ENCODE data around the gene RPS21.
A peak's percentile ranks its signal among the peaks of the same experiment; 100 is the strongest.

RPS21 gene

DNA sequence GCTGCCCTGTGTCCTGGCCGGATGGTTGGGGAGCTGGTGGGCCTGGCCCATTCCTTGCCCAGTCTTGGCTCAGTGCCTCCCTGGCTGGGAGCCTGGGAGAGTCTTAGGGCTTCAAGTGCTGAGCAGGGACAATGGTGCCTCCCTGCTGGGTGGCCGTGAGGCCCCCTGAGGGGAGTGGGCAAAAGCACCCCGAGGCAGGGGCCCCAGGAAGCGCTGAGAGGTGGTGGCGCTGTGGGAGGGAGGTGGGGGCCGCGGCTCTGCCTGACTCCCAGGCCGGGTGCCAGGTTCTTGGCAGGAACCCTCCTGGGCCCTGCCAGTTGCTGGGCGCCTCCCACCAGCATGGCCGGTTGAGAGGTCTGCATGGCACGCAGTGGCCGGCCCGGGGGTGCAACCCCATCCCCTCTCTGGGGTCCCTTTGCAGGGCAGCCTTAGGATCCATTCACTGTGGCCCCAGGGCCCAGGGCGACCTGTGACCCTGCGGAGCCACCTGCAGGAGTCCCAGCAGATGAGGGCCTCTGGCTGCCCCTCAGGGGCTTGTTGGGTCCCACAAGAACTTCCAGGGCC lies 9.2 kb upstream of the RPS21 start:
- no peaks in the 10 kb centered on the region for H3K27me3 Mint-ChIP-seq
- H3K36me3 Mint-ChIP-seq = peaks cover 7% of the 10 kb centered on the region
- peaks cover 6% of the 10 kb centered on the region for H3K4me1 Mint-ChIP-seq (ENCODE audit: low read depth)
- H3K9me3 Mint-ChIP-seq (ENCODE audit: low read depth) = peaks cover 4% of the 10 kb centered on the region
- no peak overlapping the region for H3K27ac Mint-ChIP-seq
- H3K4me3 Mint-ChIP-seq = no peak overlapping the region

DNA sequence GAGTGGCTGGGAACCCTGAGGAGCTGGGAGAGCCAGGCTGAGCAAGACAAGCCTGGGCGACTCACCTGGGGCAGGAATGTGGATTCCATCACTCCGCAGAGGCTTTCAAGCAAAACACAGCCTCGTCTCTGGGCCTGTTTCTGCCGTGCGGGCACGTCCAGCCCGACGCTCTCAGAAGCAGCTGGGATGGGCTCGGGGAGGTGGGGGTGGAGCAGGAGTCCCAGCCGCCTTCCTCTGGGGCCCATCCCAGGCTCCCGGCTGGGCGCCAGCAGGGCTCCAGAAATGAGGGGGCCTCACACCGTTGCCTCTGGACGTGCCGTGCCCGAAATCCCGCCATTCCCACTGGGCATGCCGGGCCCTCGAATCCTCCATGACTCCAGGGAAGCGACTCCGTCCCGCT lies 8.7 kb upstream of the RPS21 start:
- H3K4me1 Mint-ChIP-seq (ENCODE audit: low read depth) = peaks cover 8% of the 10 kb centered on the region
- H3K4me3 Mint-ChIP-seq = no peak overlapping the region
- peaks cover 7% of the 10 kb centered on the region for H3K36me3 Mint-ChIP-seq
- H3K27me3 Mint-ChIP-seq = no peaks in the 10 kb centered on the region
- H3K9me3 Mint-ChIP-seq (ENCODE audit: low read depth) = peaks cover 4% of the 10 kb centered on the region
- no peak overlapping the region for H3K27ac Mint-ChIP-seq

DNA sequence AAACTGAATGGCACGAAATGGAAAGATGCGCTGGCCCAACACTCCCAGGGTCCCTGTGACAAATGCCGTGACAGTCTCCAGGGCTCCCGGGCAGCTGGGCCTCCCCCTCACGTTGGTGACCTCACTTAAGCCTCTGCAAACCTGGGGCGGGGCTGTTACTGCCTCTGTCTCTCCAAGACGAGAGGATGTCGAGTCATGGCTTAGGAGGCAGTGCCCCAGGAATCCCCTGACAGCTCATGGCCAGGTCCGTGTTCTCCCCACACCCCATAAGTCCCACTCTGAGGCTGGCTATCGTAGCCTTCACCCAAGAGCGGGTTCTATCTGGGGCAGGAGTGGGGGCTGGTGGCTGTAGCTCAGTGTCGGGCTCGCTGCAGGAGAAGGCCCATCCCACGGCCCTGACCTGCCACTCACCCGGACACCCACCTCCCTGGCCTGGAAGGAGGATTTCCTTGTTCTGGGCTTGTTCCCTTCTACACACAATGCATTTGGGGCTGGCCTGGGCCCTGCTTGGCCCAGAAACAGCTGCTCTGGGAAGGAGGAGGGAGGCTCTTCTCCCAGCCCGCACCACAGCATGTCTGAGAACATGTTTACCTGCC lies 5.6 kb upstream of the RPS21 start:
- peak overlapping the region; percentile 54 for H3K27ac Mint-ChIP-seq
- peaks cover 7% of the 10 kb centered on the region for H3K36me3 Mint-ChIP-seq
- H3K4me1 Mint-ChIP-seq (ENCODE audit: low read depth) = peaks cover 23% of the 10 kb centered on the region
- no peak overlapping the region for H3K4me3 Mint-ChIP-seq
- H3K27me3 Mint-ChIP-seq = no peaks in the 10 kb centered on the region
- H3K9me3 Mint-ChIP-seq (ENCODE audit: low read depth) = peaks cover 4% of the 10 kb centered on the region

GRCh38 chr20:62381842-62382241 lies 5.1 kb upstream of the RPS21 start:
- Mint-ChIP-seq H3K4me3 (no peak overlapping the region), H3K9me3 (ENCODE audit: low read depth) (peaks cover 4% of the 10 kb centered on the region)

DNA sequence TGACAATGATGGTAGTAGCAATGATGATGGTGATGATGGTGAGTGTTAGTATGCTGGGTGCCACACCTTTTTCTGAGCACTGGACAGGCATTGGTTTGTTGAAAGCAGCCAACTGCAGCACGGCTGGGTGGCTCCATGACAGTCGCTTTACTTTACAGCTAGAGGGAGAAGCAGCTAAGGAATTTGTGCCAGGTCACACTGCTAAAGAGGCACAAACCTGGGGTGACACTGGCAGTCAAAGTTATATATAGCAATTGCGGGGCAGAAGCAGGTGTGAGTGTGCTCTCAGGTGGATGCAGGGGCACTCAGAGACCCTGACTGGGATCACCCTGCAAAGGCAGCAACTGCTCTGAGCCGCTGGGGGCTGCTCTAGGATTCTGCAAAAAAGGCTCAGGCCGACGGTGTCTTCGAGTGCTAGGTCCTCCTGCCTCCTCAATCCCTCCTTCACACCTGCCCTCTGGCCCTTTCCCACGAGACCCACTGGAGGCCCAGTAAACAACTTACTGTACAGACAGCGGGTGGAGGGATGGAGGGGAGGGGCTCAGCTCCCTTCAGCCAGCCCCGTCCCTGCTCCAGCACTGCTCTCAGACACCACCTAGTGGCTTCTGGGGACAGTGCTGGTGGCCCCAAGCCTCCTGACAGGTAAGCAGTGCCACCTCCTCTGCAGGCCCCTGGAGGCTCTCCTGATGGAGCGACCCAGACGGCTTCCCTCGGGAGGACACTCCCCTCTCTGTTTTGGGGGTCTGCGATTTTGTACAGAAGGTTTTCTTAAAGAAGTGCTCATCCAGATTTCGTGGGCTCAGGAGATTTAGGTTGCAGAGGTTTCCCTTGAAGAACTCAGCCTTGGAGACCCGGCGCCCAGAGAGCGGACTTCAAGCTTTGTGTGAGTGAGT lies 4.4 kb upstream of the RPS21 start:
- Mint-ChIP-seq H3K4me1 (ENCODE audit: low read depth) (peaks cover 23% of the 10 kb centered on the region), H3K4me3 (no peak overlapping the region), H3K27me3 (no peaks in the 10 kb centered on the region)

More at GRCh38 chr20:62381842-62382241, 5.1 kb upstream of the RPS21 start:
- no peaks in the 10 kb centered on the region for H3K27me3 Mint-ChIP-seq
- peaks cover 7% of the 10 kb centered on the region for H3K36me3 Mint-ChIP-seq
- peaks cover 23% of the 10 kb centered on the region for H3K4me1 Mint-ChIP-seq (ENCODE audit: low read depth)
- no peak overlapping the region for H3K27ac Mint-ChIP-seq

GRCh38 chr20:62387219-62387913 lies 463 bp downstream of the RPS21 start:
- Mint-ChIP-seq H3K27ac (peak overlapping the region; percentile 93), H3K4me3 (peak overlapping the region; percentile 96), H3K36me3 (peaks cover 9% of the 10 kb centered on the region), H3K27me3 (no peaks in the 10 kb centered on the region), H3K9me3 (ENCODE audit: low read depth) (no peaks in the 10 kb centered on the region), H3K4me1 (ENCODE audit: low read depth) (peaks cover 35% of the 10 kb centered on the region)

More for the DNA sequence above, 4.4 kb upstream of the RPS21 start:
- Mint-ChIP-seq H3K36me3 (peaks cover 7% of the 10 kb centered on the region), H3K27ac (no peak overlapping the region), H3K9me3 (ENCODE audit: low read depth) (peaks cover 4% of the 10 kb centered on the region)

- Mint-ChIP-seq H3K27ac (peak overlapping the region; percentile 93), H3K36me3 (peaks cover 7% of the 10 kb centered on the region), H3K4me3 (peak overlapping the region; percentile 96), H3K9me3 (ENCODE audit: low read depth) (no peaks in the 10 kb centered on the region), H3K27me3 (no peaks in the 10 kb centered on the region), H3K4me1 (ENCODE audit: low read depth) (peaks cover 31% of the 10 kb centered on the region)
These were observed 1.2 kb downstream of the RPS21 start for GRCh38 chr20:62387933-62388635.

DNA sequence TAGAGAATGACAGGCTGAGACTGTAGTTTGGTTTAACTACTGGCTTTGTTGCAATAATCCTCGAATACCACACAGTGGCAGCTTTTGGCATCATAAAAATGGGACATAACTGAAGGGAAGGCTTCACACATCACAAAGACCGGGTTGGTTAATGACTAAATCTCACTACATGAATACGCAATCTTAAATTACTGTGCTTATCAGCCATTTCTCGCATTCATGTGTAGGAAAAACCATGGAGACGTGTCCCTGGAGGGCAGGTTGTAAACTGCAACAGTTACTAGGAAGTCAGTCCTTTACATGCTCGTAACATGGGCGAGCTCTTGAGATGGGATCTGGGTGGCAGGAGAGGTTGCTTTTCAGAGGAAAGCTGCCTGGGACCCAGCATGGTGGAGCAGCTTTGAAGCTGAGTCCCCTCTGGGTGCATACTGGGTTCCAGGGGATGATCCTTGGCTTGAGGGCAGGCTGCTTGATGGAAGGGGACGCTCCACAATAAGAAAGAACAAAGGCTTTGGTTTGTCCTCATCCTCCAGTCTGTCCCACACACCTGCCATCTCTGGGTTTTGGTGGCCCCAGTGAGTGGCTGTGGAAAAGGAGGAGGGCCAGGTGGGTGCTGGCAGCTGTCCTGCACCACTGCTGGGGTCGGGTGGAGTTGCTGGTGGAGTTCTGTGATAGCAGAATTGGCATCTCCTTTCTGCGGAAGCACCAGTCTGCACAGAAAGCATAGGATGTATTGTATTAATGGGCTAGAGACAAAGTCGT lies 2.1 kb downstream of the RPS21 start:
- Mint-ChIP-seq H3K36me3 (peaks cover 7% of the 10 kb centered on the region), H3K27ac (peak overlapping the region; percentile 93), H3K4me1 (ENCODE audit: low read depth) (peaks cover 27% of the 10 kb centered on the region)

DNA sequence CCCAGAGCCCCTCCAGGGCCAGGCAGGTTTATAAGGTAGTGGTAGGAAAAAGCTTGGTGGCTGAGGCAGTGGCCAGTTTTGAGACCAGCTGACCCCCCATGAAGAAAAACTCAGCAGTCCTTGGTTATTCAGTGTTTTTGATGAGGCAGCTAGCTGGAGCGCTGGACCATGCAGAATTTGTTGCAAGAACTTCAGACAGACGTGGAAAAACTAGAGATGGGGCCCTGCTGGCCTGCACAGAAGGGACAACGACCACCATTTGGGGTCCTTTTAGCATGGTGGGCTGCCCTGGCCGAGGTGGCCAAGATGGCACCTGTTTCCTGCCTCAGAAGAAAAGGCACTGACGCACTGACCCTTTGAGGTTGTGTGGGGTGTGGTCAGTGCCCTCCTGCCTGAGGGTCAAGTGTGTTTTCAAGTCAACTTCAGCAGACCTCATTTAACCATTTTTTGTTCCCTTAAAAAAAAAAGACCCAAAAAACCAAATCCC lies 2.7 kb downstream of the RPS21 start:
- peak overlapping the region; percentile 93 for H3K27ac Mint-ChIP-seq
- H3K9me3 Mint-ChIP-seq (ENCODE audit: low read depth) = no peaks in the 10 kb centered on the region
- no peaks in the 10 kb centered on the region for H3K27me3 Mint-ChIP-seq
- H3K4me1 Mint-ChIP-seq (ENCODE audit: low read depth) = peaks cover 27% of the 10 kb centered on the region
- peaks cover 7% of the 10 kb centered on the region for H3K36me3 Mint-ChIP-seq
- H3K4me3 Mint-ChIP-seq = peak overlapping the region; percentile 96

More for the DNA sequence above, 2.1 kb downstream of the RPS21 start:
- Mint-ChIP-seq H3K4me3 (peak overlapping the region; percentile 96), H3K27me3 (no peaks in the 10 kb centered on the region), H3K9me3 (ENCODE audit: low read depth) (no peaks in the 10 kb centered on the region)

DNA sequence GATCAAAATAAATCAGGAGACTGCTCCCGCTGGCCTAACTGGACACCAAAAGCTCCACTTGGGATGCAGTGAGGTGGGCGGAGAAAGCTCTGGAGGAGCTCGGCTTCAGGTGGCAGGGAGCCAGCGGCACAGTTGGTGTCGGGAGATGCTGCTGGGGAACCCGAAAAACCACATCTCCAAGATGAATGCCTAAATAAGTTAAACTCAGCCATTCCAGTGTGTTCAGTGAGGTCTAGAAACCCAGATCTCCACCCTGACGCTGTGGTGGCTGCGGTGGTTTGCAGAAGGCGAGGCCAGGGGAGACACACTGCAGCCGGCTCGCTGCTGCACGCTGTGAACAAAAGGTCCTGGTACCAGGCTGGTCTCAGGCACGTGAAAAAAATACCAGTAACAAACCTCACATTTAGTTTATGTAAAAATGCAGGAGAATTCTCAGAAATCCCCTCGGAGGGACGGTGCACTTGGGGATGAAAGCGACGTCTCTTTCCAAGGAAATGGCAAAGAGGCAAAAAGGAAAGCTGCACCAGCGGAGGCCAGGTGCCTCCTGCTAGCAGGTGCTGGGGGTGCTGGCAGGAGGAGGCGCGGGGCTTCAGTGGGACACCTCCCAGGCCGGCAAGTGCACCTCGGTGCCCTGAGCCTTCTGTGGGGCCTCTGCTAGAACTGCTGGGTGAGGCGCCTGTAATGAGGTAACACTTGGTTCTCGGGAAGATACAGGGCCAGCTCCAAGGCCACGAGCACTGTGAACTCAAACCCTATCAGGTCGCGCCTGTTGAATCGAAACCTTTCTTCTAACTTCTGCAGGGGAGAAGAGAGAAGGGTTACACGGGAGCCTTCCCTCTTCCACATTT lies 3.6 kb downstream of the RPS21 start:
- Mint-ChIP-seq H3K27me3 (no peaks in the 10 kb centered on the region), H3K9me3 (ENCODE audit: low read depth) (no peaks in the 10 kb centered on the region), H3K4me3 (no peak overlapping the region), H3K36me3 (peaks cover 7% of the 10 kb centered on the region), H3K27ac (peak overlapping the region; percentile 72), H3K4me1 (ENCODE audit: low read depth) (peaks cover 20% of the 10 kb centered on the region)

DNA sequence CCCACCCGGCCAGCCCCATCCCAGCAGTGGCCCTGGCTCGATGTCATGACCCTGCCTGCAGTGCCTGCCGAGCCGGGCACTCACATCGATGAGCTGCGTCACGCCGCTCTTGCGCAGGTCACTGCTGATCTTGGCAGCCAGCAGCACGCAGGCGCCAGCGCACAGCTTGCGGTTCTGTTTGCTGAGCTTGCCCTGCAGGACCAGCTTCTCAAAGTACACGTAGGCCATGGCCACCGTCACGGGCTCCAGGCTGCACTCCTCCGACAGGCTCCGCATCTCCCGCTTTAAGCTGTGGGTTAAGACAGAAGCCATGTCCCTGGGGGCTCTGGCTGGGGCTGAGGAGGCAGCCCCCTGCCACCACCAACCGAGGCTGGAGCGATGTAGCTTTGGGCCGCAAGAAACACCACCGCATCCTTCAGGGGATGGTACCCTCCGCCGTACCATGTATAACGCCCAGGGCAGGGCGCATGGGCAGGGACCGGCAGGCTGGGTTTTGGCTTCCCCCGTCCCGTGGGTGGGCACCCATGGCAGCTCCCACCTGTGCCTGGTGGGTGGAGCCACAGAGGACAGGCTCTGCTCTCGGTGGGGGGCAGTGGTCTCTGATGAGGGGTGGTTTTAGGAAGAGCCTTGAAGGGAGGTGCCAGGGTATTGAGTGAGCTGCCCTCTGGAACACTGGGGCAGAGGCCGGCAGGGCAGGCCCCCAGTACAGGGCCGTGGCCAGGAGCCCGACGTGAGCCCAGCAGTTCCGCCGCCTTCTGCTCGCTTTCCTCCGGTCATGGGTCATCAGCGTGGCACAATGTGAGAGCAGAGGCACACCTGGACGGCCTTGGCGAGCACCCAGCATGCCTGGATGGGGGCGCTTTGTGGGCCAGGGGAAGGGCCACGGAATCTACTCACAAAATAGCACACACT lies 4.5 kb downstream of the RPS21 start:
- Mint-ChIP-seq H3K4me1 (ENCODE audit: low read depth) (peaks cover 15% of the 10 kb centered on the region), H3K27me3 (no peaks in the 10 kb centered on the region), H3K27ac (peak overlapping the region; percentile 28), H3K36me3 (peaks cover 7% of the 10 kb centered on the region), H3K4me3 (no peak overlapping the region), H3K9me3 (ENCODE audit: low read depth) (no peaks in the 10 kb centered on the region)

GRCh38 chr20:62392077-62392418 lies 5.1 kb downstream of the RPS21 start:
- H3K9me3 Mint-ChIP-seq (ENCODE audit: low read depth) = no peaks in the 10 kb centered on the region
- no peaks in the 10 kb centered on the region for H3K27me3 Mint-ChIP-seq
- no peak overlapping the region for H3K27ac Mint-ChIP-seq
- peaks cover 7% of the 10 kb centered on the region for H3K36me3 Mint-ChIP-seq
- H3K4me3 Mint-ChIP-seq = no peak overlapping the region
- H3K4me1 Mint-ChIP-seq (ENCODE audit: low read depth) = peaks cover 15% of the 10 kb centered on the region

All from activated naive CD8-positive, alpha-beta T cell (primary cell).